T-helper 17 cell (primary cell): ENCODE measurements around the gene SLC11A1. TPM values are rescaled to one million over a fixed set of nuclear protein-coding genes. Genes with fewer than 3 reads are reported as not detected.
A peak's percentile ranks its signal among the peaks of the same experiment; 100 is the strongest.

Experiments
- ATAC-seq: fragments of 150-1000 bp; cut with Tn5 transposase; 2 replicates; pipeline ENCODE4 v1.10.0; 2021; ENCODE audit warnings: mild to moderate bottlenecking, moderate library complexity
- DNase-seq, 3 donors: peaks; one replicate each; pipeline versions ENCODE4 v3.0.0 to v3.0.0-alpha.2; 2020 to 2021
- H3K9me3 ChIP-seq: one replicate; pipeline ENCODE4 v1.7.0; 2013; ENCODE audit warnings: low read length, mild to moderate bottlenecking; ENCODE audit not compliant: control insufficient read depth, poor library complexity, severe bottlenecking
- H3K27ac Mint-ChIP-seq: one replicate; pipeline ENCODE4 v1.8.0; 2022; ENCODE audit warnings: mild to moderate bottlenecking, moderate library complexity, mixed read lengths
- H3K27me3 Mint-ChIP-seq: one replicate; pipeline ENCODE4 v1.8.0; 2022; ENCODE audit warnings: mixed read lengths
- H3K36me3 Mint-ChIP-seq: one replicate; pipeline ENCODE4 v1.8.0; 2022; ENCODE audit warnings: low read depth, mixed read lengths
- H3K4me1 Mint-ChIP-seq: one replicate; pipeline ENCODE4 v1.8.0; 2022; ENCODE audit warnings: mild to moderate bottlenecking, mixed read lengths
- H3K4me3 Mint-ChIP-seq: one replicate; pipeline ENCODE4 v1.8.0; 2022; ENCODE audit warnings: mild to moderate bottlenecking, moderate library complexity, mixed read lengths
- total RNA-seq, 4 donors: library from RNA in 2 of 4; stranded (reverse) in 2 of 4; gene quantifications; one replicate each; pipeline ENCODE4 v1.2.3 and lab custom pipeline; 2022 to 2026

SLC11A1 gene
- total RNA-seq, 2 donors from 2014 or later, result 2.7 to 23.9 TPM

DNA sequence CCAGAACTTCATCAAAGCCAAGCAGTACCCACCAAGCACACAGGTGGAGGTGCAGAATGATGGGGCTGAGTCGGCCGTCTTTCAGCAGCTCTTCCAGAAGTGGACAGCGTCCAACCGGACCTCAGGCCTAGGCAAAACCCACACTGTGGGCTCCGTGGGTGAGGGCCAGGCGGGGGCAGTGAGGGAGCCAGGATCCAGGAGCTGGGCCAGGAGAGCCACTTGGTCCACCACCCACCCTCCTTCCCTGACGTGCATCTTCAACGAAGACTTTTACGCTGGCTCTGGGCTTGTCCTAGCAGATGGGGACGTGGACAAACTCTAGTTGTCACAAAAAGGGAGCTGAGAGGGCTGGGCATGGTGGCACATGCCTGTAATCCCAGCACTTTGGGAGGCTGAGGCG lies 48.6 kb downstream of the SLC11A1 start:
- peaks cover 12% of the 10 kb centered on the region for H3K4me1 Mint-ChIP-seq
- H3K9me3 ChIP-seq, result no peaks in the 10 kb centered on the region
- DNase-seq (no peak), ATAC-seq (no peak)
- peak overlapping the region; percentile 62 for H3K27ac Mint-ChIP-seq
- no peaks in the 10 kb centered on the region for H3K27me3 Mint-ChIP-seq
- H3K4me3 Mint-ChIP-seq, result no peak overlapping the region
- H3K36me3 Mint-ChIP-seq, result peaks cover 2% of the 10 kb centered on the region

DNA sequence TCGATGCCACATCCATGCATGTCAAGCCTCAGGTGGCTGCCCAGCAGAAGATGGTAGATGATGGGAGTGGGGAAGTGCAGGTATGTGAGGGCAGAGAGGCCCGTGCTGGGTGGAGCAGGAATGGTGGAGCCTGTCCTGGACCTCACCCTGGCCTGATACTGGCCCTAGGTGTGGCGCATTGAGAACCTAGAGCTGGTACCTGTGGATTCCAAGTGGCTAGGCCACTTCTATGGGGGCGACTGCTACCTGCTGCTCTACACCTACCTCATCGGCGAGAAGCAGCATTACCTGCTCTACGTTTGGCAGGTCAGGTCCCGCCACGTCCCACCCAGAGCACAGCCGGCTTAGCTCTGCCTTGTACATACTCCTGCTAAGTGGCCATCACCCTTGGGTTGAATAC lies 49.8 kb downstream of the SLC11A1 start:
- no peak for ATAC-seq
- H3K27me3 Mint-ChIP-seq, result no peaks in the 10 kb centered on the region
- H3K4me1 Mint-ChIP-seq, result peaks cover 12% of the 10 kb centered on the region
- H3K27ac Mint-ChIP-seq, result no peak overlapping the region
- no peaks in the 10 kb centered on the region for H3K9me3 ChIP-seq
- peaks cover 2% of the 10 kb centered on the region for H3K36me3 Mint-ChIP-seq
- DNase-seq, result no peak
- H3K4me3 Mint-ChIP-seq, result no peak overlapping the region

DNA sequence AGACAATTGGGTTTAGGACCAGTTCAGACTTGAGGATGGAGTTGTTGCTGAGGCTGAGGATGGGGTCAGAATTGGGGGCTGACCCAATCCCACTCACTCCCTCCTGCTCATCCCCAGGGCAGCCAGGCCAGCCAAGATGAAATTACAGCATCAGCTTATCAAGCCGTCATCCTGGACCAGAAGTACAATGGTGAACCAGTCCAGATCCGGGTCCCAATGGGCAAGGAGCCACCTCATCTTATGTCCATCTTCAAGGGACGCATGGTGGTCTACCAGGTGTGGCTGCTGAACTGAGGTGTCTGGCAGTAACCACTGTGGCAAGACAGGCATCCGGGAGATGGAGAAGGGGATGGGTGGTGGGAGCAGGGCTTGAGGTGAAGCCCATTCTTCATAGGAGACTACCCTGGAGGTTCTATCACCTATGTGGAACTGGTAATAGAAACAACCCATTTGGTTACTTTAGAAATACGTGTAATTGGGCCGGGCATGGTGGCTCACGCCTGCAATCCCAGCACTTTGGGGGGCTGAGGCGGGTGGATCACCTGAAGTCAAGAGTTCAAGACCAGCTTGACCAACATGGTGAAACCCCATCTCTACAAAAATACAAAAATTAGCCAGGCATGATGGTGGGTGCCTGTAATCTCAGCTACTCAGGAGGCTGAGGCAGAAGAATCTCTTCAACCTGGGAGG lies 50.7 kb downstream of the SLC11A1 start:
- no peaks in the 10 kb centered on the region for H3K9me3 ChIP-seq
- no peak overlapping the region for H3K27ac Mint-ChIP-seq
- no peak for DNase-seq
- H3K4me3 Mint-ChIP-seq, result no peak overlapping the region
- peaks cover 12% of the 10 kb centered on the region for H3K4me1 Mint-ChIP-seq
- no peaks in the 10 kb centered on the region for H3K27me3 Mint-ChIP-seq
- no peak for ATAC-seq
- H3K36me3 Mint-ChIP-seq, result peaks cover 2% of the 10 kb centered on the region

DNA sequence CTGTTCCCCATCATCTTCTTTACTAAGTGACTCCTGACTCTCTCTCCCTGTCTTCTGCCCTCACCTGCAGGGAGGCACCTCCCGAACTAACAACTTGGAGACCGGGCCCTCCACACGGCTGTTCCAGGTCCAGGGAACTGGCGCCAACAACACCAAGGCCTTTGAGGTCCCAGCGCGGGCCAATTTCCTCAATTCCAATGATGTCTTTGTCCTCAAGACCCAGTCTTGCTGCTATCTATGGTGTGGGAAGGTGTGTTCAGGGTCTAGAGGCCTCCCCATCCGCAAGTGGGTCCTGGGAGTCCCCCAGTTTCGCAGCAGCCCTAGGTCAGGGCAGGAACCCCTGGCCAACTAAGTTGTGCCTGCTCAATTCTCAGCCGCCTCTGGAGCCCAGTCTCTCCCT lies 52.4 kb downstream of the SLC11A1 start:
- H3K36me3 Mint-ChIP-seq, result peaks cover 2% of the 10 kb centered on the region
- ATAC-seq, result no peak
- H3K9me3 ChIP-seq, result no peaks in the 10 kb centered on the region
- no peak overlapping the region for H3K4me3 Mint-ChIP-seq
- H3K4me1 Mint-ChIP-seq, result peaks cover 14% of the 10 kb centered on the region
- no peak for DNase-seq
- peak overlapping the region; percentile 81 for H3K27ac Mint-ChIP-seq
- H3K27me3 Mint-ChIP-seq, result no peaks in the 10 kb centered on the region

DNA sequence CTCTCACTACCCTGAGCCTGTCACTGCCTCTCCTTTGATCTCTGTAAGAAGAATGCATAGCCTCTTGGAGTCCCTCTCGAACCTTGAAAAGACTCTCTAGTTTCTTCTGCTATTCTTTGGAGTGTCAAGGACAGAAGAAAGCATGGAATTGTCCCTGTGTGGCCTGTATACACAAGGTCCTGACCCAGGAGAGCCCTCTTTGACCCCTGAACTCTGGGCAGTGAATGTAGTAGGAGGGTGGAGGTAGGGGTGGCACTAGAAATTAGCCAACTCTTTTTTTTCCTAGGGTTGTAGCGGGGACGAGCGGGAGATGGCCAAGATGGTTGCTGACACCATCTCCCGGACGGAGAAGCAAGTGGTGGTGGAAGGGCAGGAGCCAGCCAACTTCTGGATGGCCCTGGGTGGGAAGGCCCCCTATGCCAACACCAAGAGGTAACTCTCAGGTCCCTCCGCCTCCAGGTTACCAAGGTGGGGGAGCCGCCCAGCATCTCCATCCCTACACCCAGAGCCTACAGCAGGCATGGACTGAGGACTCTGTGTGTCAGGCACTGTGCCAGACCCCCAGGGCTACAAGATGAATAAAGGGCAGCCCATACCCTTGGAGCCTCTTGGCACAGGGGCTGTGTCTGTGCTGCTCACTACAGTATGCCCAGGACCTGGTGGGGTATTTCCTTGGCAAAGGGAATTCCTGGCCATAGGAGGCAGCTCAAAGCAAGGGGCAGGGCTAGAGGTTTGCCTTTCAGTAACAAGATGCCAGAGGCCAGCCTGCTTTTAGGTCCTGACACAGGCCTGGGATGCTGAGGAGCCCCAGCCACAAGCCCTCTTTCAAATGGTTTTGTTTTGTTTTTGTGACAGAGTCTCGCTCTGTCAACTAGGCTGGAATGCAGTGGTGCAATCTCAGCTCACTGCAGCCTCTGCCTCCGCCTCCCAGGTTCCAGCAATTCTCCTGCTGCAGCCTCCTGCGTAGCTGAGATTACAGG lies 53.2 kb downstream of the SLC11A1 start:
- ATAC-seq (no peak), DNase-seq (no peak)
- H3K9me3 ChIP-seq, result no peaks in the 10 kb centered on the region
- H3K27me3 Mint-ChIP-seq, result no peaks in the 10 kb centered on the region
- H3K36me3 Mint-ChIP-seq, result peaks cover 2% of the 10 kb centered on the region
- H3K4me1 Mint-ChIP-seq, result peaks cover 12% of the 10 kb centered on the region
- H3K27ac Mint-ChIP-seq, result peak overlapping the region; percentile 81
- H3K4me3 Mint-ChIP-seq, result no peak overlapping the region

DNA sequence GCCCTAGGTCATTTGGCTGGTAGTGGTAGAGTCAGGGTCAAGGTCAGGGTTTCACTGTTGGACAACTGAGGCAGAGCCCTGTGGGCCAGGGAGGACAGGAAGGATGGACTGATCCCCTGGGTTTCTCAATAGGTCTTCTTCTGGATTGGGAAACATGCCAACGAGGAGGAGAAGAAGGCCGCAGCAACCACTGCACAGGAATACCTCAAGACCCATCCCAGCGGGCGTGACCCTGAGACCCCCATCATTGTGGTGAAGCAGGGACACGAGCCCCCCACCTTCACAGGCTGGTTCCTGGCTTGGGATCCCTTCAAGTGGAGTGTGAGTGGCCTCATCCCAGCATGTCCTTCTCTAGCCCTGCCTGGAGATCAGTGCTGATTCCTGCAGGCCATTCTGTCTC lies 54.9 kb downstream of the SLC11A1 start:
- DNase-seq (no peak), ATAC-seq (no peak)
- Mint-ChIP-seq H3K4me1 (peaks cover 12% of the 10 kb centered on the region), H3K36me3 (peaks cover 2% of the 10 kb centered on the region), H3K27ac (peak overlapping the region; percentile 77), H3K4me3 (no peak overlapping the region), H3K27me3 (no peaks in the 10 kb centered on the region)
- no peaks in the 10 kb centered on the region for H3K9me3 ChIP-seq

DNA sequence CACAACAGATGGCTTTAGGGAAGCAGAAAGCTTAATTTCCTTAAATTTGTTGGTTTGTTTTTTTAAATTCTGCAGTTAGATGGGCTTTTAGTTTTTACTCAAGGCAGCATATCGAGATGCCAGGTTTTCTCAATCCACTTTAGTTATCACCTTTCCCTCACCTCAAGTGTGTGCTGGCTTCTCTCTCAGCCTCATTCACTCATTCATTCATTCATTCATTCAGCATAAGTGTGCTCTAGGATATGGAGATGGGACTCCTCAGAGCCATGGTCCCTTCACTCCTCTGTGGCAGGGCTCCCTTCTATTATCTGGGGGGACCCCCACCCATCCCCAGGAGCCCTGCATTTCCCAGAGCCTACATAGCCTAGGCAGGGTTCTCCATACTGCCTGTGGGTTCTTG lies 55.9 kb downstream of the SLC11A1 start:
- Mint-ChIP-seq H3K27me3 (no peaks in the 10 kb centered on the region), H3K27ac (no peak overlapping the region), H3K4me1 (peaks cover 11% of the 10 kb centered on the region), H3K4me3 (no peak overlapping the region), H3K36me3 (peaks cover 2% of the 10 kb centered on the region)
- ATAC-seq (no peak), DNase-seq (no peak)
- H3K9me3 ChIP-seq, result no peaks in the 10 kb centered on the region

DNA sequence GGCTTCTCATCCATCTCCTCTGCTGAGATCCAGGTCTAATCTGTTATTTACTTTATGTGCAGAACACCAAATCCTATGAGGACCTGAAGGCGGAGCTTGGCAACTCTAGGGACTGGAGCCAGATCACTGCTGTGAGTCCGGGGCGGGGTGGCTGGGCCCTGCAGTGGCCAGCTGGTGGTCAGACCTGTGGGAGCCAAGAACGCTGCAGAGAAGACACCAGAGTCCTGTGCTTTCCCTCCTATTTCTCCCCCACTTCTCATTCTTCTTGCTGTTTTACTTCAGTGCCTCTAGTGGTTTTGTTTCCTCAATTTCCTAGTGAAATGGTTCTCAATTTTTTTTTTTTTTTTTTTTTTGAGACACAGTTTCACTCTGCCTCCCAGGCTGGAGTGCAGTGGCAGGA lies 56.5 kb downstream of the SLC11A1 start:
- peaks cover 11% of the 10 kb centered on the region for H3K4me1 Mint-ChIP-seq
- peaks cover 2% of the 10 kb centered on the region for H3K36me3 Mint-ChIP-seq
- DNase-seq (no peak), ATAC-seq (no peak)
- H3K9me3 ChIP-seq, result no peaks in the 10 kb centered on the region
- no peaks in the 10 kb centered on the region for H3K27me3 Mint-ChIP-seq
- no peak overlapping the region for H3K4me3 Mint-ChIP-seq
- no peak overlapping the region for H3K27ac Mint-ChIP-seq

DNA sequence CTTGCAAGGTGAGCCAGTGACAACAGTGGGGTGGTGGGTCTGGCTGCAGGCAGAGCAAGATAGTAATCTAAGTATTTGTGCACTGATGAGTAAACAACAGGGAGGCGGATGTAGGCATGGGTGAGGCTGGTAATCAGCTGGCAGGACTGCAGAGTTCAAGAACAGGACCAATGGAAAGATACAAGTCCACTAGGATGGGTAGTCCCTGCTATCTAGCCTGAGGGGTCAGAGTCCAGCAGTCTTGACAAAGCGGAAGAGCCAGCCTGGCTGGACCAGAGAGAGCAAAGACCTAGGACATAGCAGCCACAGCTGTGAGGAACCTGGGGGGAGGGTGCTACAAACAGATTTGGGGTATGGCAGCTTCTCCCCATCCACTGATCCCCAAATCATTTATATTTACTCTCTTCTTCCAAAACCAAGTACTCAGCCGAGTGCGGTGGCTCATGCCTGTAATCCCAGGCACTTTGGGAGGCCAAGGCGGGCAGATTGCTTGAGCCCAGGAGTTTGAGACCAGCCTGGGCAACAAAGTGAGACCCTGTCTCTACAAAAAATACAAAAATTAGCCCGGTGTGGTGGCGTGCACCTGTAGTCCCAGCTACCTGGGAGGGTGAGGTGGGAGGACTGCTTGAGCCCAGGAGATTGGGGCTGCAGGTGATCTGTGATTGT lies 62.8 kb downstream of the SLC11A1 start:
- H3K9me3 ChIP-seq, result no peaks in the 10 kb centered on the region
- Mint-ChIP-seq H3K36me3 (peaks cover 4% of the 10 kb centered on the region), H3K27ac (no peak overlapping the region), H3K27me3 (no peaks in the 10 kb centered on the region), H3K4me1 (peaks cover 7% of the 10 kb centered on the region), H3K4me3 (no peak overlapping the region)
- DNase-seq, result no peak
- ATAC-seq, result no peak

DNA sequence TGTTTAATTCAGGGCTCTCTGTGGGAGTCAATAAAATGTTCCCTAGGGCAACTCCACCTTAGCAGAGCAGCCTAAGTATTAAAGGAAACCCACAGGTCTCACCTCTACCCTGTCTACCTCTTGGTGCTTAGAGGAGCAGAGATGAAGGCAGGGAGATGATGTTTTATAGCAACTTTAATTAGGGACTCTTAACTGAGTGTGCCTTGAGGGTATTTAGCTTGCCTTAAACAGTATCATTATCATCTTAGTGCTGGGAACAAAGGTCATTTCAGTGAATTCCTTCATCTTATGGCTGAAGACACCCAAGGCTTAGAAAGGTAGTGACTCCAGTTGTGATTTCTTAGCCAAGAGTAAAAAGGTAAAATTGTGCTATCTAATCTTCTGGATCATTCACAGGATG lies 63.5 kb downstream of the SLC11A1 start:
- Mint-ChIP-seq H3K36me3 (peaks cover 4% of the 10 kb centered on the region), H3K4me3 (no peak overlapping the region), H3K27ac (no peak overlapping the region), H3K4me1 (peaks cover 6% of the 10 kb centered on the region), H3K27me3 (no peaks in the 10 kb centered on the region)
- DNase-seq, result no peak
- no peaks in the 10 kb centered on the region for H3K9me3 ChIP-seq
- ATAC-seq, result no peak

Other genes with a start within 250 kb of the SLC11A1 start
- not detected for gene CXCR1, start 215.3 kb upstream of the SLC11A1 start, total RNA-seq
- gene ARPC2, start 165.1 kb upstream of the SLC11A1 start, total RNA-seq, result 100 to 1,000 TPM; 424 to 467 TPM
- gene GPBAR1, start 121.3 kb upstream of the SLC11A1 start, total RNA-seq, result 1 to 10 TPM; 1.5 to 2.7 TPM
- gene AAMP, start 112.1 kb upstream of the SLC11A1 start, total RNA-seq, result 10 to 100 TPM; 46.8 to 47.0 TPM
- gene PNKD, start 111.8 kb upstream of the SLC11A1 start, total RNA-seq, result 10 to 100 TPM; 21.1 to 31.2 TPM
- 100 to 1,000 TPM in 1 of 2 donors, 10 to 100 TPM in 1; 97.4 to 121 TPM for gene TMBIM1, start 89.8 kb upstream of the SLC11A1 start, total RNA-seq
- not detected for gene CATIP, start 25.4 kb upstream of the SLC11A1 start, total RNA-seq
- gene CTDSP1, start 17.6 kb downstream of the SLC11A1 start, total RNA-seq, result 100 to 1,000 TPM; 109 to 132 TPM
- 1 to 10 TPM in 1 of 2 donors, under 1 TPM in 1; 0.32 to 6.2 TPM for gene VIL1, start 36.9 kb downstream of the SLC11A1 start, total RNA-seq
- 10 to 100 TPM; 18.7 to 27.7 TPM for gene USP37, start 186.1 kb downstream of the SLC11A1 start, total RNA-seq
- 10 to 100 TPM; 72.8 to 74.4 TPM for gene CNOT9, start 186.6 kb downstream of the SLC11A1 start, total RNA-seq
- gene PLCD4, start 225.6 kb downstream of the SLC11A1 start, total RNA-seq, result under 1 TPM; 0.85 to 0.91 TPM